ENCODE measurements around the gene SMAD1.

DNA sequence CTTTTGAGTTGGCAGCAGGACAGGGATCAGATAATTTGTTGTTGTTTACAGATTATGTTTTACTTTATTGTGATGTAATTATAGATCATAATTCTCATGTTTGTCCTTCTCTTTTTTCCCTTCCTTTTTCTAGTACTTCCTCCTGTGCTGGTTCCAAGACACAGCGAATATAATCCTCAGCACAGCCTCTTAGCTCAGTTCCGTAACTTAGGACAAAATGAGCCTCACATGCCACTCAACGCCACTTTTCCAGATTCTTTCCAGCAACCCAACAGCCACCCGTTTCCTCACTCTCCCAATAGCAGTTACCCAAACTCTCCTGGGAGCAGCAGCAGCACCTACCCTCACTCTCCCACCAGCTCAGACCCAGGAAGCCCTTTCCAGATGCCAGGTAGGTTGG is 58.0 kb downstream of the SMAD1 start:
- TF ChIP-seq CTCF (conservative IDR thresholded peaks at IDR 0.05; ENCODE audit: low read depth, low read length) (no peak), NFE2L2 (IDR thresholded peaks at IDR 0.05; ENCODE audit: low read depth, low read length) (no peak), RAD21 (IDR thresholded peaks at IDR 0.05; ENCODE audit: low read length) (no peak), POLR2A (IDR thresholded peaks at IDR 0.05; ENCODE audit: low read depth, low read length) (no peak), RCOR1 (IDR thresholded peaks at IDR 0.05; ENCODE audit: insufficient replicate concordance, low read length) (no peak), MXI1 (IDR thresholded peaks at IDR 0.05; ENCODE audit: borderline replicate concordance, low read depth, low read length) (no peak), CHD1 (IDR thresholded peaks at IDR 0.05; ENCODE audit: low read depth, low read length) (no peak), RFX5 (IDR thresholded peaks at IDR 0.05; ENCODE audit: low read depth, low read length) (no peak), SMC3 (IDR thresholded peaks at IDR 0.05; ENCODE audit: low read depth, low read length) (no peak)
- TF ChIP-seq, protein P1, sequence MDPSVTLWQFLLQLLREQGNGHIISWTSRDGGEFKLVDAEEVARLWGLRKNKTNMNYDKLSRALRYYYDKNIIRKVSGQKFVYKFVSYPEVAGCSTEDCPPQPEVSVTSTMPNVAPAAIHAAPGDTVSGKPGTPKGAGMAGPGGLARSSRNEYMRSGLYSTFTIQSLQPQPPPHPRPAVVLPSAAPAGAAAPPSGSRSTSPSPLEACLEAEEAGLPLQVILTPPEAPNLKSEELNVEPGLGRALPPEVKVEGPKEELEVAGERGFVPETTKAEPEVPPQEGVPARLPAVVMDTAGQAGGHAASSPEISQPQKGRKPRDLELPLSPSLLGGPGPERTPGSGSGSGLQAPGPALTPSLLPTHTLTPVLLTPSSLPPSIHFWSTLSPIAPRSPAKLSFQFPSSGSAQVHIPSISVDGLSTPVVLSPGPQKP (IDR thresholded peaks at IDR 0.05; ENCODE audit: borderline replicate concordance, low read depth, low read length), result no peak
